Stomach (tissue), 9 donors: ENCODE data around the gene ARID1B. TPM values are rescaled to one million over a fixed set of nuclear protein-coding genes. Genes with fewer than 3 reads are reported as not detected.

Source experiments
- DNase-seq, 2 donors: peaks; one replicate each; pipeline versions ENCODE4 v3.0.0 to v3.0.0-alpha.2; 2013 to 2019
- H3K27ac ChIP-seq, 5 donors: fragments of 200-600 bp in 4 of 5; sonication (generic) in 4 of 5; one replicate each; pipeline ENCODE4 v1.5.1; 2013 to 2019; ENCODE audit warnings: mild to moderate bottlenecking in 1 of 5, moderate library complexity in 1 of 5
- H3K27me3 ChIP-seq, 3 donors: fragments of 200-600 bp; sonication (generic); one replicate each; pipeline ENCODE4 v1.5.1; 2017 to 2019; ENCODE audit warnings: mixed run types in 1 of 3
- H3K36me3 ChIP-seq, 4 donors: fragments of 200-600 bp; sonication (generic); 1 replicate in 3 of 4; 2 replicates in 1 of 4; pipeline ENCODE4 v1.5.1; 2016 to 2019
- H3K4me1 ChIP-seq, 4 donors: fragments of 200-600 bp; sonication (generic); one replicate each; pipeline ENCODE4 v1.5.1; 2016 to 2019
- H3K4me3 ChIP-seq, 4 donors: fragments of 200-600 bp; sonication (generic) in 3 of 4; one replicate each; pipeline ENCODE4 v1.5.1; 2016 to 2019; ENCODE audit warnings: mild to moderate bottlenecking in 1 of 4
- H3K9me3 ChIP-seq, 4 donors: fragments of 200-600 bp; sonication (generic); one replicate each; pipeline ENCODE4 v1.5.1; 2016 to 2019
- CTCF ChIP-seq, 7 experiments: fragments of 450-650 bp in 4 of 7; fragments of 200-600 bp in 3 of 7; sonication (generic) in 3 of 7; IDR thresholded peaks; one replicate each; pipeline ENCODE4 v1.5.1; 2016 to 2019; ENCODE audit warnings: antibody characterized with exemption in 7 of 7, control low read depth in 2 of 7, mild to moderate bottlenecking in 1 of 7
- EP300 ChIP-seq: sonication (generic); formaldehyde crosslinking; IDR thresholded peaks from one replicate; pipeline ENCODE4 v1.6.1; 2017; ENCODE audit warnings: antibody characterized with exemption
- POLR2A ChIP-seq, 4 donors: fragments of 450-650 bp; IDR thresholded peaks; one replicate each; pipeline ENCODE4 v1.6.1; 2016; ENCODE audit warnings: antibody characterized with exemption in 4 of 4, control low read depth in 2 of 4, mild to moderate bottlenecking in 1 of 4, moderate library complexity in 1 of 4
- POLR2AphosphoS5 ChIP-seq, 3 donors: sonication (generic); formaldehyde crosslinking; IDR thresholded peaks; one replicate each; pipeline ENCODE4 v1.6.1; 2016; ENCODE audit warnings: antibody characterized with exemption in 3 of 3
- WGBS, 5 donors: extraction: QIAGEN DNeasy Blood & Tissue Kit in 3 of 5; methylation state at CpG; one replicate each; pipeline versions ENCODE4 v1.1.5 to v1.1.7; 2013 to 2018; 5-methylcytosine and 5-hydroxymethylcytosine counted together
- intact Hi-C: fragments of 100-400 bp; cut with DNase I; formaldehyde crosslinking; loops from one replicate; pipeline ENCODE4 v1.15.1; 2023; ENCODE audit warnings: low total_unique reads
- polyA plus RNA-seq, 3 donors: library from polyadenylated mRNA; stranded (reverse); fragments of 200-250 nt; gene quantifications; one replicate each; pipeline ENCODE4 v1.2.3, GENCODE V29; 2013
- total RNA-seq, 5 donors: library from RNA; depleted of rRNA; stranded (reverse); fragments of >200 nt; gene quantifications; one replicate each; pipeline versions ENCODE4 v1.1.0 to v1.2.3, GENCODE V29; 2014 to 2016
- donor health status: healthy with polysubstance abuse.
- donor health status: Bipolar disorder and iron deficiency.
- donor health status: healthy.

Gene ARID1B
- total and polyA plus RNA-seq, 8 donors: 8.8 to 183 (median 48.3) TPM

- DNase-seq: no peak
- intact Hi-C loops: no loop called here
- Histone ChIP-seq H3K36me3 (no peaks in the 10 kb centered on the region), H3K27ac (no peak overlapping the region), H3K4me3 (no peak overlapping the region), H3K27me3 (no peaks in the 10 kb centered on the region), H3K4me1 (peaks cover 0 to 18% (median 11%) of the 10 kb centered on the region in 4 donors), H3K9me3 (no peaks in the 10 kb centered on the region)
- TF ChIP-seq EP300: no peak
- TF ChIP-seq CTCF (IDR thresholded peaks at IDR 0.05): no peak
- TF ChIP-seq POLR2A (IDR thresholded peaks at IDR 0.05): no peak
- TF ChIP-seq POLR2AphosphoS5 (IDR thresholded peaks at IDR 0.05): no peak
- 47 to 62% (median 54%) methylated on average over 1 of the region's 1 CpG for WGBS, 5 donors
These were observed 471.1 kb downstream of the ARID1B start for GRCh38 chr6:157248264-157248663.

GRCh38 chr6:157249826-157250225 lies 472.6 kb downstream of the ARID1B start:
- DNase-seq: no peak
- 85 to 93% (median 92%) methylated on average over 8 of the region's 8 CpGs for WGBS, 5 donors

DNA sequence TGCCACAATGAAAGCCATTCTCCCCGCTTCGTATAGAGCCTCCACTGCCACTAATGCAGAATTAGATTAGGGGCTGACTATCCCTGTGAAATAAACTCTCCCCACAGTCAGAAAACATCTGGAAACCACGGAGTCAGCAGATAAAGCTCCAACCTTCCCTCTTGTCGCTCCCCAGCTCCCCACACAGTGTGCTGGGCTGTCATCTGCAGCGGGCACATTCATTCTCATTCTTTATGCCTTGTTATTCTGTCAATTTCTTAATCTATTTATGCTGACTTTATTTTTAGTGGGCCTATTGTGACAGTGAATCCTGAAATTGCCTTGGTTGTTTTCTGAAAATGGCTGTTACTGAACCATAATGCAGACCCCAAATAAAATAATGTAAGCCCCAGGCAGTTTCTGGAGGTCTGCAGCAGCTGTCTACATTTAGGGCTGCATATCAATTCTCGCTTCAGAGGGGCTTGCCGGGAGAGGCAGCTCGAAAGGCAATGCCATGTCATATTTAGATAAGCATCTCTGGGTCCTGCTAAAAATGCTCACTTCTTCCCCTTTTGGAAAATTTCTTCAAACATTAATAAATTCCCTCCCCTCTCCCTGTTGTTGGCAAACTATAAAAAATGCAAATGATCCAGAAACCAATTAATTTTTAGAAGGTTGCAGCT lies 474.5 kb downstream of the ARID1B start:
- Histone ChIP-seq H3K27me3 (no peaks in the 10 kb centered on the region), H3K9me3 (no peaks in the 10 kb centered on the region), H3K4me1 (peaks cover 0 to 7% (median 0%) of the 10 kb centered on the region in 4 donors), H3K4me3 (no peak overlapping the region), H3K36me3 (no peaks in the 10 kb centered on the region), H3K27ac (no peak overlapping the region)
- intact Hi-C loops: no loop called here
- no peak for TF ChIP-seq CTCF (IDR thresholded peaks at IDR 0.05)
- no peak for TF ChIP-seq EP300
- TF ChIP-seq POLR2AphosphoS5 (IDR thresholded peaks at IDR 0.05): no peak
- TF ChIP-seq POLR2A (IDR thresholded peaks at IDR 0.05): no peak
- 87 to 93% (median 91%) methylated on average over 8 of the region's 8 CpGs for WGBS, 5 donors
- no peak for DNase-seq

More at GRCh38 chr6:157249826-157250225, 472.6 kb downstream of the ARID1B start:
- Histone ChIP-seq H3K27me3 (no peaks in the 10 kb centered on the region), H3K27ac (no peak overlapping the region), H3K4me1 (peaks cover 0 to 13% (median 9%) of the 10 kb centered on the region in 4 donors), H3K4me3 (no peak overlapping the region), H3K9me3 (no peaks in the 10 kb centered on the region), H3K36me3 (no peaks in the 10 kb centered on the region)
- intact Hi-C loops: no loop called here
- TF ChIP-seq CTCF (IDR thresholded peaks at IDR 0.05) (no peak), POLR2A (IDR thresholded peaks at IDR 0.05) (no peak)

- Histone ChIP-seq H3K4me3 (no peak overlapping the region), H3K4me1 (peaks cover 0 to 7% (median 0%) of the 10 kb centered on the region in 4 donors), H3K27ac (peak overlapping the region in 1 of 5 donors; percentile 4), H3K36me3 (no peaks in the 10 kb centered on the region), H3K9me3 (no peaks in the 10 kb centered on the region), H3K27me3 (no peaks in the 10 kb centered on the region)
- WGBS, 5 donors: 27 to 67% (median 38%) methylated on average over 7 of the region's 7 CpGs
- intact Hi-C loops: no loop called here
- DNase-seq: peak in 1 of 2 donors; percentile 55
- TF ChIP-seq POLR2A (IDR thresholded peaks at IDR 0.05) (no peak), EP300 (no peak), CTCF (IDR thresholded peaks at IDR 0.05) (no peak), POLR2AphosphoS5 (IDR thresholded peaks at IDR 0.05) (peak in 1 of 3 donors; percentile 25)
These were observed 475.8 kb downstream of the ARID1B start for GRCh38 chr6:157253017-157253416.
